Esophagus (tissue), 2 donors: ENCODE measurements around the gene ERF. TPM values are rescaled to one million over a fixed set of nuclear protein-coding genes. Genes with fewer than 3 reads are reported as not detected.

ENCODE experiments used
- H3K27ac ChIP-seq, 2 donors: one replicate each; pipeline ENCODE4 v1.5.1; 2013; ENCODE audit warnings: low read depth in 2 of 2, mild to moderate bottlenecking in 2 of 2, inconsistent platforms in 1 of 2, low read length in 1 of 2, moderate library complexity in 1 of 2
- H3K27me3 ChIP-seq, 2 donors: one replicate each; pipeline ENCODE4 v1.6.1; 2013; ENCODE audit warnings: low read length in 2 of 2, control low read depth in 1 of 2, mild to moderate bottlenecking in 1 of 2; ENCODE audit not compliant: insufficient read depth in 2 of 2, control insufficient read depth in 1 of 2
- H3K36me3 ChIP-seq, 2 donors: one replicate each; pipeline ENCODE4 v1.6.1; 2013; ENCODE audit warnings: low read length in 1 of 2; ENCODE audit not compliant: control insufficient read depth in 2 of 2, insufficient read depth in 2 of 2
- H3K4me1 ChIP-seq, 2 donors: one replicate each; pipeline ENCODE4 v1.6.1; 2013; ENCODE audit warnings: low read length in 1 of 2; ENCODE audit not compliant: control insufficient read depth in 2 of 2, insufficient read depth in 2 of 2
- H3K4me3 ChIP-seq, 2 donors: one replicate each; pipeline ENCODE4 v1.5.1; 2013; ENCODE audit warnings: low read length in 2 of 2, mild to moderate bottlenecking in 2 of 2, low read depth in 1 of 2, moderate library complexity in 1 of 2
- H3K9me3 ChIP-seq, 2 donors: one replicate each; pipeline ENCODE4 v1.6.1; 2013; ENCODE audit warnings: mild to moderate bottlenecking in 2 of 2, low read depth in 1 of 2, low read length in 1 of 2, moderate library complexity in 1 of 2; ENCODE audit not compliant: control insufficient read depth in 2 of 2, insufficient read depth in 1 of 2
- WGBS, 2 donors: extraction: QIAGEN DNeasy Blood & Tissue Kit; methylation state at CpG; one replicate each; pipeline ENCODE4 v1.1.7; 2013; 5-methylcytosine and 5-hydroxymethylcytosine counted together
- polyA plus RNA-seq, 2 donors: library from polyadenylated mRNA; stranded (reverse); fragments of 200-250 nt; gene quantifications; one replicate each; pipeline ENCODE4 v1.2.3, GENCODE V29; 2013
- donor health status: healthy with polysubstance abuse.
- donor health status: Bipolar disorder and iron deficiency.

The ERF gene
- polyA plus RNA-seq = 10 to 100 TPM; 19.5 to 29.6 TPM

DNA sequence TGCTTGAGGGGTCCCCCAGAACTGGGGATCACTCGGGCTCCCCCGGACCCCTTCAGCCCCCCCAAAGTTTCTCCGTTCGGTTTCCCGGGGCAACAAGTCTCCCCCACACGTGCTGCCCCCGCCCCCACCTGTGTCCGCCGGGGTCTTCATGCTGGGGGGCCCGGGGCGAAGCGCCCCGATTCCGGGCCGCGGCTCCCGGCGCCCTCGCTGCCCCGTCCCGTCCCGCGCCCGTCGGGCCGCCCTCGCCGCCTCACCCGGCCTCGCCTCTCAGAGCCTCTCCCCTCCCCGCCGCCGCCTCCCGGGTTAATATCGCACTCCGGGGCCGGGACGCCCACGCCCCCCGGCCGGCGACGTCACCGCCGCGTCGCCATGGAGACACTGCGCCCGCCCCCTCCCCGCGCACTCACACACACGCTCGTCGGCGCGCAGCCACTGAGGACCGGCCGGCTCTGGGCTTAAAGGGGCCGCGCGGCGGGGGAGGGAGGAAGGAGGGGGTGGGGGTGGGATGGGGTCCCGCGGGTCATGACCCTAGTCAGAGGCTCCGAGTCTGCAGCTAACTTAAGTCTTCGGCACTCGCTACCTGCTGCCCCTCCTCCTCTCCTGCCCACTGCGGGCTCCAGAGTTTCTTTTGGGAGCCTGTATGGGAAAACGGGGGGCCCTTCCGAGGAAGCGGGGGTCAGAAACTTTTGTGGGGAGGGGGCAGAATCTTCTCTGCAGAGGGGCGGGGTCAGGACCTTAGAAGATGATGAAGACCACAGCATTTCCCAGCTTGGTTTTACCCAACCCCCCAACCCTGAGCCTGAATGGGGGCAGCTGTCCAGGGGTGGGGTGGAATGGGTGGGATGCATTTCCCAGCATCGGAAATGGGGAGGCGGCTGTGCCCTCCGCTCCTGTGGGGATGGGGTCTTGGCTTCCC, at the start of gene ERF:
Gene ERF (minus strand): TSS at position 279 of the 916 bp plus-strand sequence. CDS start 129 bp downstream, at position 150.
- H3K27ac ChIP-seq = peak within 1 kb of the TSS; percentile 96 to 99
- no peaks in the 10 kb centered on the region for H3K9me3 ChIP-seq
- peak within 1 kb of the TSS; percentile 76 to 93 for H3K4me3 ChIP-seq
- H3K4me1 ChIP-seq = peaks cover 6 to 23% of the 10 kb centered on the region in 2 donors
- 0 to 1% methylated on average over 29 to 75 of the region's 75 CpGs for WGBS, 2 donors
- H3K36me3 ChIP-seq = no peaks in the 10 kb centered on the region
- no peaks in the 10 kb centered on the region for H3K27me3 ChIP-seq

DNA sequence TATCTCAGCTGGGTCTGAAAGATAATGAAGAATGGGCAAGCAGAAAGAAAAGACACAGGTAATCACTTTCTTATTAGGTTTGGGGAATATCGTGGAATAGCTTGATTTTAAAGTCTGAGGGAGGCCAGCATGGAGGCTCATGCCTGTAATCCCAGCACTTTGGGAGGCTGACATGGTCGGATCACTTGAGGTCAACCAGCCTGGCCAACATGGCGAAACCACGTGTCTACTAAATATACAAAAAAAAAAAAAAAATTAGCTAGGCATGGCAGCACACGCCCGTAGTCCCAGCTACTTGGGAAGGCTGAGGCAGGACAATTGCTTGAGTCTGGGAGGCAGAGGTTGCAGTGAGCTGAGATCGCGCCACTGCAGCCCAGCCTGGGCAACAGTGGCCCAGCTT, 48.9 kb upstream of the ERF start:
- Histone ChIP-seq H3K9me3 (no peaks in the 10 kb centered on the region), H3K36me3 (no peaks in the 10 kb centered on the region), H3K27ac (no peak overlapping the region), H3K4me3 (no peak overlapping the region), H3K27me3 (no peaks in the 10 kb centered on the region), H3K4me1 (peaks cover 5% of the 10 kb centered on the region in 2 donors)
- WGBS, 2 donors = 74 to 80% methylated on average over 8 of the region's 8 CpGs

DNA sequence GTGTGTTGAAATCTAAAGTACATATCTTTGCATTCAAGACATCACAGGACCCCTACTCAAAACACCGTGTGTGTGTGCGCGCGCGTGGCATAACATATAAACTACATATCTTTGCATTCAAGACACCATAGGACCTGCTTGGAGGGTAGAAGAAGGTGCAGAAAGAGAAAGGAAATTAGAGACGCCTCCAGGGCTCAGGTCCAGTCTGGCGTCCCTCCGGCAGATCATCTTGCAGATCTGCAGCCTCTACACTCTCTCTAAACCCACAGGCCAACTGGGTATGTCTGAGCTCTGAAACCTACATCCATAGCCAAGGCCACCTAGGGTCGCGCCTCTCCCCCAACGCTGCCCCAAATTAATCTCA, 48.2 kb upstream of the ERF start:
- Histone ChIP-seq H3K4me1 (peaks cover 5% of the 10 kb centered on the region in 2 donors), H3K27me3 (no peaks in the 10 kb centered on the region), H3K27ac (peak overlapping the region in 1 of 2 donors; percentile 40), H3K36me3 (no peaks in the 10 kb centered on the region), H3K4me3 (peak overlapping the region; percentile 10 to 57), H3K9me3 (no peaks in the 10 kb centered on the region)
- WGBS, 2 donors = 68 to 72% methylated on average over 11 of the region's 11 CpGs

DNA sequence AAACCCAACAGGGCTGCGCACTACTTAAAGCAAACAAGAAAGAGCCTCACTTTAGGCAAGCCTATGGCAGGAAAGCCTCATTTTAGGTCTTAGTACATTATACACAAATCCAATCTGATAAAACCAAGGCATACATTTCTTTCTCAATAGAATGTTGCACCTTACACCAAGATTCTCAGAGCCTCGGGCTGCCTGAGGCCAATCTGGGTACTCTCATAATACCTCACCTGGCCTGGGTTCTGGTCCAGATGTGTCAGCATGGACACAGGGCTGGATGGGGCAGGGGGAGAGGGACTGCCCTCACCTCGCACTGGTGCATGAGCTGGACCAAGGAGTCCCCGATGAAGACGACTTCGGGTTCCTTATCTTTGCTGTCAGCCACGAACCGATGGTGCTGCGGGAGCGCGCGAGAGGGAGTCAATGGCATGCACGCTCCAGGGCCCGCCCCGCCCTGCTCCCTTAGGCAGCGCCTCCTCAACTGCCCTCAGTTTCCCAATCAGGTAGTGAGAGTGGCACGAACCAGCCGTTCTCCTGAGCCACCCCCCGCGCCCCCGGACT, 46.8 kb upstream of the ERF start, which contains the start of gene PRR19:
Gene PRR19 (plus strand): TSS at position 487 of the 558 bp plus-strand sequence. CDS start 7,453 bp downstream, outside the sequence.
- WGBS, 2 donors = 4 to 5% methylated on average over 18 to 21 of the region's 21 CpGs
- peaks cover 5% of the 10 kb centered on the region in 2 donors for H3K4me1 ChIP-seq
- peaks cover 0 to 5% of the 10 kb centered on the region in 2 donors for H3K36me3 ChIP-seq

DNA sequence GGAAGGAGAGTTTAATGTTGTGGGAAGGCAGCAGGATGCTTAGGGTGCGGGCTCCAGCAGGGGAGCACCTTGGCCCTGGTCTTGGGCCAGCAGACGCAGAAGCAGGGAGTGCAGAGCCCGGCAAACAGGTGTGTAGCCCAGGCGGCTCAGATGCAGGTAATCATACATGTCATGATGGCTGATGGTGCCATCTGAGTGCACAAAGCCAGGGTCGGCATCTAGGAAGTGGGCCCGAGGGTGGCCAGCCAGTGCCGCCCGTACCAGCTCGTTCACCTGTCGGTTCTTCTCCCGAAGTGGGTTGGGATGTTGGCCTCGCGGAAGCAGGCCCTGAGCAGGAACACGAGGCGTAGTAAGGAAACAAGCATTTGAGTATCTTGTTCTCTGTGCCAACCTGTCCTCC, 42.1 kb upstream of the ERF start:
- Histone ChIP-seq H3K27me3 (no peaks in the 10 kb centered on the region), H3K36me3 (peaks cover 5 to 32% of the 10 kb centered on the region in 2 donors), H3K27ac (no peak overlapping the region), H3K9me3 (no peaks in the 10 kb centered on the region), H3K4me1 (peaks cover 0 to 4% of the 10 kb centered on the region in 2 donors), H3K4me3 (no peak overlapping the region)
- WGBS, 2 donors = 85 to 86% methylated on average over 15 of the region's 15 CpGs

More for the DNA sequence above, 46.8 kb upstream of the ERF start, which contains the start of gene PRR19:
- H3K27ac ChIP-seq = peak within 1 kb of the TSS; percentile 52 to 62
- H3K4me3 ChIP-seq = peak within 1 kb of the TSS; percentile 57 to 68
- H3K27me3 ChIP-seq = no peaks in the 10 kb centered on the region
- no peaks in the 10 kb centered on the region for H3K9me3 ChIP-seq

DNA sequence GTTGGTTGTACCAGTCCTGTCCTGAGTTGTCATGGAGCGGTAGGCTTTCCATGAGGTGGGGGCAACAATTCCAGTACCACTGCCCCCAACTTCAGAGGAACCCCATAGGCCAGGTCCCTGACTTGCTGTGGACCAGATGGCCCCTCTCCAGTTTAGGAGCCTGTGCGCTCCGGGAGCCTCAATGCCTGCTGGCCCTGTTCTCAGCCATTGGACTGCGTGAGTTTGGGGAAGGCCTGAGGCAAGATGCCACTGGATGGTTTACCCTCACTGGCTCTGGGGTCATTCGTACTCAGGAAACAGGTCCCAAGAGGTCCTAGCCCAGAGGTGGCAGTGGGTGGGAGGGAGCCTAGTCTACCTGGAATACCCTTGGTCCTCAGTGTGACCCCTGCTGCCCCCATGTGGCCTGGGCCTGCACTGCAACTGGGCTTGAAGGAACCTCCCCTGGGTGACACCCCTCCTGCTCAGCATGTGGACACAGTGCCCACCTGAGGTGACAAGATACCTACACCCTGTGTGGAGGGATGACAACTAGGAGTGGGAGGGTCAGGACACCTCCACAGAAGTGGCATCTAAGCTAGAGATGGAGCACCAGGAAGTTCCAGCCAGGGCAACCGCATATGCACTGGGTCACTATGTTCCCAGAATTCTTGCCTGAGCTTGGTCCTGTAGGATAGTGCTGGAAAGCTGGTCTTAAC, 41.0 kb upstream of the ERF start:
- 69 to 73% methylated on average over 6 of the region's 6 CpGs for WGBS, 2 donors
- Histone ChIP-seq H3K9me3 (no peaks in the 10 kb centered on the region), H3K27me3 (no peaks in the 10 kb centered on the region), H3K4me1 (peaks cover 0 to 4% of the 10 kb centered on the region in 2 donors), H3K36me3 (peaks cover 5 to 41% of the 10 kb centered on the region in 2 donors), H3K4me3 (no peak overlapping the region), H3K27ac (peak overlapping the region in 1 of 2 donors; percentile 6)

DNA sequence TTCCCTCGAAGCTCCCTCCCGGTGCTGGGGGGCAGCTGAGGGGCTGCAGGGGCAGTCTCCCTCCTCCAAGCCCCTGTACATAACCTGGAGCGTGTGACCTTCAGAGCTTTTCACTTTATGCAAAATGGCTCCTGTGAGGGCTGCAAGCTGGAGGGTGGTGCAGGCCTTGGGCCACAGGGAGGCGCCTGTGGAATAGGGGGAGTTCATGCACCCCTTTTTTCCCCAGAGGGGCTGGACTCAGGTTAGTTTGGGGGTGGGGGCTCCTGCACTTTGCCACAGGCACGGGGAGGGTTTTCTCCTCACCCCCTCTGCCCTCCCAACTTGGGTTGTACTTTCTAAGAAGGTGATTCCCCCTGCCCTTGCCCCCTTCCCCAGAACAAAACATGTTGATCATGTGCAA, 40.4 kb upstream of the ERF start:
- 67 to 68% methylated on average over 5 of the region's 5 CpGs for WGBS, 2 donors
- Histone ChIP-seq H3K9me3 (no peaks in the 10 kb centered on the region), H3K4me1 (peaks cover 0 to 5% of the 10 kb centered on the region in 2 donors), H3K27me3 (no peaks in the 10 kb centered on the region), H3K36me3 (peaks cover 8 to 47% of the 10 kb centered on the region in 2 donors), H3K27ac (no peak overlapping the region), H3K4me3 (no peak overlapping the region)

DNA sequence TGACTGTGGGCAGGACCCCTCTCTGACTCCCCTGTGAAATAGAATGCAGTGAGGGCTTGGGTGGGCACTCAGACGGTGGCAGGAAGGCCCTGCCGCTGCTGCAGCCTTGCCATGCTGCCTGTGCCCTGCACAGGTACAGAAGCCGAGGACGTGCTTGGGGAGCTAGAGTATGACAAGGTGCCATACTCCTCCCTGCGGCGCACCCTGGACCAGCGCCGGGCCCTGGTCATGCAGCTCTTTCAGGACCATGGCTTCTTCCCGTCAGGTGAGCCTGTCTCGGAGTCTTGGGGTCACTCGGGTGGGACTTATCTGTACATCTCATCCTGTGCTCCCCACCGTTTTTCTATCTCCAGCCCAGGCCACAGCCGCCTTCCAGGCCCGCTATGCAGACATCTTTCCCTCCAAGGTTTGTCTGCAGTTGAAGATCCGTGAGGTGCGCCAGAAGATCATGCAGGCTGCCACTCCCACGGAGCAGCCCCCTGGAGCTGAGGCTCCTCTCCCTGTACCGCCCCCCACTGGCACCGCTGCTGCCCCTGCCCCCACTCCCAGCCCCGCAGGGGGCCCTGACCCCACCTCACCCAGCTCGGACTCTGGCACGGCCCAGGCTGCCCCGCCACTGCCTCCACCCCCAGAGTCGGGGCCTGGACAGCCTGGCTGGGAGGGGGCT, 39.7 kb upstream of the ERF start:
- Histone ChIP-seq H3K27me3 (no peaks in the 10 kb centered on the region), H3K36me3 (peaks cover 10 to 55% of the 10 kb centered on the region in 2 donors)
- WGBS, 2 donors = 75 to 84% methylated on average over 20 to 24 of the region's 24 CpGs

DNA sequence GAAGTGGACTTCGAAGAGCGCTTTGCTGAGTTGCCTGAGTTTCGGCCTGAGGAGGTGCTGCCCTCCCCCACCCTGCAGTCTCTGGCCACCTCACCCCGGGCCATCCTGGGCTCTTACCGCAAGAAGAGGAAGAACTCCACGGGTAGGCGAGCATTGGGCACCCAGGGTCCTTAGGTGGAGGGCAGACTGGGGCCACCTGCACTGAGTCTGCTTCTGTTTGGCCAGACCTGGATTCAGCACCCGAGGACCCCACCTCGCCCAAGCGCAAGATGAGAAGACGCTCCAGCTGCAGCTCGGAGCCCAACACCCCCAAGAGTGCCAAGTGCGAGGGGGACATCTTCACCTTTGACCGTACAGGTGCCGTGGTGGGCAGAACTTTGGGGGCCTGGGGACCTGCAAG, 39.0 kb upstream of the ERF start:
- peaks cover 17 to 61% of the 10 kb centered on the region in 2 donors for H3K36me3 ChIP-seq

More for the DNA sequence above, 39.7 kb upstream of the ERF start:
- H3K4me3 ChIP-seq = no peak overlapping the region
- H3K4me1 ChIP-seq = peaks cover 0 to 5% of the 10 kb centered on the region in 2 donors
- no peaks in the 10 kb centered on the region for H3K9me3 ChIP-seq
- H3K27ac ChIP-seq = no peak overlapping the region

More for the DNA sequence above, 39.0 kb upstream of the ERF start:
- peaks cover 0 to 5% of the 10 kb centered on the region in 2 donors for H3K4me1 ChIP-seq
- H3K27me3 ChIP-seq = no peaks in the 10 kb centered on the region
- H3K4me3 ChIP-seq = no peak overlapping the region
- no peak overlapping the region for H3K27ac ChIP-seq
- no peaks in the 10 kb centered on the region for H3K9me3 ChIP-seq
- WGBS, 2 donors = 89 to 92% methylated on average over 15 of the region's 15 CpGs
